Gastroesophageal sphincter (tissue), 3 donors: ENCODE results near the gene ELOF1.

Experiments
- CTCF ChIP-seq, 4 experiments: fragments of 200-600 bp in 2 of 4; fragments of 450-650 bp in 2 of 4; sonication (generic) in 1 of 4; IDR thresholded peaks; one replicate each; pipeline ENCODE4 v1.5.1; 2017 to 2019; ENCODE audit warnings: antibody characterized with exemption in 4 of 4, mild to moderate bottlenecking in 2 of 4, moderate library complexity in 2 of 4
- EP300 ChIP-seq: sonication (generic); formaldehyde crosslinking; IDR thresholded peaks from one replicate; pipeline ENCODE4 v1.6.1; 2017; ENCODE audit warnings: antibody characterized with exemption, mild to moderate bottlenecking

GRCh38 chr19:11551603-11552235, 7.3 kb downstream of the ELOF1 start:
- peak in 2 of 4 experiments; percentile 50 to 52 for TF ChIP-seq CTCF (IDR thresholded peaks at IDR 0.05)
- TF ChIP-seq EP300 = no peak
